ENCODE measurements around the gene FANCD2. TPM values are rescaled to one million over a fixed set of nuclear protein-coding genes. Genes with fewer than 3 reads are reported as not detected.

The FANCD2 gene
- total and polyA plus RNA-seq, 12 donors: 0.48 to 14.5 (median 2.5) TPM

GRCh38 chr3:10002951-10003350, 23.3 kb upstream of the FANCD2 start:
- Histone ChIP-seq H3K9me3 (replicated peaks in 1 of 3) (no peaks in the 10 kb centered on the region), H3K36me3 (replicated peaks in 1 of 2) (no peaks in the 10 kb centered on the region), H3K4me3 (no peak overlapping the region), H3K4me1 (replicated peaks in 1 of 2) (no peaks in the 10 kb centered on the region), H3K27ac (no peak overlapping the region), H3K27me3 (no peaks in the 10 kb centered on the region)
- intact Hi-C loops (cut with DNase I): no loop called here
- DNase-seq: peak in 3 of 7 donors; percentile 6 to 27 (median 6)
- WGBS, 4 donors: 94 to 100% (median 96%) methylated on average over 1 to 2 of the region's 2 CpGs
- TF ChIP-seq POLR2A (IDR thresholded peaks at IDR 0.05): no peak
- no peak for TF ChIP-seq CTCF (IDR thresholded peaks at IDR 0.05)

- Histone ChIP-seq H3K4me3 (no peak overlapping the region), H3K27ac (no peak overlapping the region), H3K36me3 (replicated peaks in 1 of 2) (no peaks in the 10 kb centered on the region), H3K4me1 (replicated peaks in 1 of 2) (peaks cover 4% of the 10 kb centered on the region in 2 donors), H3K9me3 (replicated peaks in 1 of 3) (no peaks in the 10 kb centered on the region), H3K27me3 (no peaks in the 10 kb centered on the region)
- intact Hi-C loops (cut with DNase I): no loop called here
- TF ChIP-seq CTCF (IDR thresholded peaks at IDR 0.05): no peak
- TF ChIP-seq POLR2A (IDR thresholded peaks at IDR 0.05): no peak
- 87 to 100% (median 94%) methylated on average over 2 to 7 of the region's 7 CpGs for WGBS, 4 donors
- DNase-seq: peak in 3 of 7 donors; percentile 7 to 28 (median 17)
Measured at GRCh38 chr3:10004506-10004905, 21.7 kb upstream of the FANCD2 start.

- H3K4me1 ChIP-seq (replicated peaks in 1 of 2): peaks cover 4% of the 10 kb centered on the region in 2 donors
- H3K4me3 ChIP-seq: no peak overlapping the region
- no peaks in the 10 kb centered on the region for H3K27me3 ChIP-seq
- no peak for TF ChIP-seq CTCF (IDR thresholded peaks at IDR 0.05)
- TF ChIP-seq POLR2A (IDR thresholded peaks at IDR 0.05): no peak
- intact Hi-C loops (cut with DNase I): no loop called here
- no peaks in the 10 kb centered on the region for H3K36me3 ChIP-seq (replicated peaks in 1 of 2)
- peak in 2 of 7 donors; percentile 11 to 21 for DNase-seq
- 82 to 94% (median 89%) methylated on average over 5 of the region's 5 CpGs for WGBS, 4 donors
- H3K9me3 ChIP-seq (replicated peaks in 1 of 3): no peaks in the 10 kb centered on the region
- no peak overlapping the region for H3K27ac ChIP-seq
Measured at GRCh38 chr3:10004960-10005564, 21.2 kb upstream of the FANCD2 start.

- Histone ChIP-seq H3K27ac (no peak overlapping the region), H3K27me3 (no peaks in the 10 kb centered on the region), H3K4me3 (no peak overlapping the region), H3K36me3 (replicated peaks in 1 of 2) (no peaks in the 10 kb centered on the region), H3K4me1 (replicated peaks in 1 of 2) (peaks cover 4 to 13% of the 10 kb centered on the region in 2 donors), H3K9me3 (replicated peaks in 1 of 3) (no peaks in the 10 kb centered on the region)
- WGBS, 4 donors: 70 to 88% (median 74%) methylated on average over 9 to 10 of the region's 10 CpGs
- DNase-seq: peak in 2 of 7 donors; percentile 11 to 34
- TF ChIP-seq POLR2A (IDR thresholded peaks at IDR 0.05): no peak
- TF ChIP-seq CTCF (IDR thresholded peaks at IDR 0.05): no peak
- intact Hi-C loops (cut with DNase I): no loop called here
Measured at GRCh38 chr3:10006048-10006761, 20.0 kb upstream of the FANCD2 start.
